Sigmoid colon (tissue), 4 donors: Measurements from ENCODE around the gene EEA1.

Source experiments
- CTCF ChIP-seq, 4 experiments: fragments of 450-650 bp in 3 of 4; fragments of 200-600 bp in 1 of 4; IDR thresholded peaks; one replicate each; pipeline ENCODE4 v1.5.1; 2016 to 2019; ENCODE audit warnings: antibody characterized with exemption in 4 of 4, mild to moderate bottlenecking in 3 of 4, moderate library complexity in 2 of 4
- POLR2A ChIP-seq, 2 donors: fragments of 450-650 bp; IDR thresholded peaks; one replicate each; pipeline ENCODE4 v1.6.1; 2016; ENCODE audit warnings: antibody characterized with exemption in 2 of 2, mild to moderate bottlenecking in 2 of 2, moderate library complexity in 2 of 2
- POLR2AphosphoS5 ChIP-seq, 4 donors: sonication (generic); formaldehyde crosslinking; IDR thresholded peaks; one replicate each; pipeline ENCODE4 v1.6.1; 2017; ENCODE audit warnings: antibody characterized with exemption in 4 of 4

- no peak for TF ChIP-seq CTCF (IDR thresholded peaks at IDR 0.05)
- no peak for TF ChIP-seq POLR2AphosphoS5 (IDR thresholded peaks at IDR 0.05)
- no peak for TF ChIP-seq POLR2A (IDR thresholded peaks at IDR 0.05)
These were observed 32.9 kb upstream of the EEA1 start for GRCh38 chr12:92961949-92962348.
